22Rv1 (cell line): ENCODE measurements around the gene CFDP1.

Source experiments
- CTCF ChIP-seq: fragments of 450-650 bp; IDR thresholded peaks from 2 replicates; pipeline ENCODE4 v1.5.1; 2017; ENCODE audit warnings: mild to moderate bottlenecking
- ZFX ChIP-seq: fragments of 450-650 bp; IDR thresholded peaks from 2 replicates; pipeline ENCODE4 v1.6.1; 2017; ENCODE audit warnings: antibody characterized with exemption, borderline replicate concordance

- no peak for TF ChIP-seq CTCF
- no peak for TF ChIP-seq ZFX
Observed at GRCh38 chr16:75406943-75407342, 26.4 kb downstream of the CFDP1 start.
